ENCODE measurements around the gene PSTPIP2. TPM values are rescaled to one million over a fixed set of nuclear protein-coding genes. Genes with fewer than 3 reads are reported as not detected.
A peak's percentile ranks its signal among the peaks of the same experiment; 100 is the strongest.

Gene PSTPIP2
- total and polyA plus RNA-seq, 2 of the 4 experiments (the other 2 are of a cell fraction) = 10.4 to 12.4 TPM

GRCh38 chr18:46042571-46043123 is 29.4 kb downstream of the PSTPIP2 start:
- ChIA-PET POLR2A (ENCODE audit: unreplicated experiment) (no interaction called here), CTCF (no interaction called here)
- H3K27me3 ChIP-seq (ENCODE audit: control insufficient read depth, insufficient read depth, low read length) = no peaks in the 10 kb centered on the region
- in situ Hi-C loops (cut with MboI; ENCODE audit: low sequenced_read_pairs) = no loop called here
- H4K91ac ChIP-seq (ENCODE audit: insufficient read depth, low read depth, low read length) = no peak overlapping the region
- TF ChIP-seq MAFK (IDR thresholded peaks at IDR 0.05; ENCODE audit: low read depth, low read length) (no peak), MXI1 (IDR thresholded peaks at IDR 0.05; ENCODE audit: borderline replicate concordance, low read depth, low read length) (no peak), FOS (IDR thresholded peaks at IDR 0.05; ENCODE audit: low read depth, low read length) (no peak), NFE2L2 (IDR thresholded peaks at IDR 0.05; ENCODE audit: low read depth, low read length) (no peak), USF2 (IDR thresholded peaks at IDR 0.05; ENCODE audit: low read depth, low read length) (no peak), RAD21 (IDR thresholded peaks at IDR 0.05; ENCODE audit: low read length) (no peak), CHD1 (IDR thresholded peaks at IDR 0.05; ENCODE audit: low read depth, low read length) (no peak), CTCF (conservative IDR thresholded peaks at IDR 0.05; ENCODE audit: low read depth, low read length) (no peak), POLR2A (IDR thresholded peaks at IDR 0.05; ENCODE audit: low read depth, low read length) (no peak), ELK1 (IDR thresholded peaks at IDR 0.05; ENCODE audit: borderline replicate concordance, low read depth, low read length) (no peak), CEBPB (IDR thresholded peaks at IDR 0.05; ENCODE audit: low read depth, low read length) (no peak), SMC3 (IDR thresholded peaks at IDR 0.05; ENCODE audit: low read depth, low read length) (no peak), RCOR1 (IDR thresholded peaks at IDR 0.05; ENCODE audit: insufficient replicate concordance, low read length) (no peak), RFX5 (IDR thresholded peaks at IDR 0.05; ENCODE audit: low read depth, low read length) (no peak), MAZ (IDR thresholded peaks at IDR 0.05; ENCODE audit: borderline replicate concordance, low read depth, low read length) (no peak), BHLHE40 (IDR thresholded peaks at IDR 0.05; ENCODE audit: low read depth, low read length) (no peak)
- H3K9me3 ChIP-seq (ENCODE audit: control insufficient read depth, insufficient read depth, low read length) = no peaks in the 10 kb centered on the region
- H4K5ac ChIP-seq (ENCODE audit: low read depth, low read length) = no peak overlapping the region
- no peak overlapping the region for H3K4ac ChIP-seq (ENCODE audit: low read depth, low read length)
- H3K36me3 ChIP-seq (ENCODE audit: control insufficient read depth, insufficient read depth, low read length) = peaks cover 7% of the 10 kb centered on the region
- no peak overlapping the region for H2AK5ac ChIP-seq (ENCODE audit: low read depth, low read length)
- 0 out of 2 replicates have a peak overlapping the region, but pooled peaks have one; percentile 23 for H3K23ac ChIP-seq (ENCODE audit: low read depth, low read length)
- no peak overlapping the region for H2AK9ac ChIP-seq (replicated peaks; ENCODE audit: low read depth, low read length, poor library complexity)
- H2BK15ac ChIP-seq (ENCODE audit: low read depth, low read length) = no peak overlapping the region
- H3K4me1 ChIP-seq (ENCODE audit: control insufficient read depth, insufficient read depth, low read length) = peaks cover 3% of the 10 kb centered on the region
- peaks cover 8% of the 10 kb centered on the region; the same call in 1 of the 2 replicates for H4K20me1 ChIP-seq (ENCODE audit: insufficient read depth, low read length)
- H4K8ac ChIP-seq (ENCODE audit: low read depth in 2 of 2, low read length in 2 of 2) = no peak overlapping the region
- H3K9me1 ChIP-seq (ENCODE audit: insufficient read depth, low read length) = peaks cover 6% of the 10 kb centered on the region; the same call in 1 of the 2 replicates
- H2BK20ac ChIP-seq (ENCODE audit: low read depth, low read length) = no peak overlapping the region
- no peak overlapping the region for H3K27ac ChIP-seq (ENCODE audit: insufficient read depth, low read length)
- WGBS, 2 experiments (ENCODE audit: extremely low coverage in 2 of 2, insufficient read length in 1 of 2) = no CpG with 5 or more reads among the region's 3 CpGs
- no peak overlapping the region for H3K9ac ChIP-seq (ENCODE audit: low read depth, low read length)
- no peak overlapping the region for H2AFZ ChIP-seq (replicated peaks; ENCODE audit: low read length, poor library complexity)
- dilution Hi-C loops (cut with HindIII; ENCODE audit: low sequenced_read_pairs, unreplicated experiment) = no loop called here
- no peak overlapping the region for H2BK120ac ChIP-seq (ENCODE audit: low read depth, low read length)
- no peak overlapping the region for H3K56ac ChIP-seq (ENCODE audit: extremely low read depth, insufficient read depth, low read length)
- no TSS peak for BruUV-seq (replicated peaks)
- ATAC-seq (ENCODE audit: low read depth) = no peak; the same call in 1 of the 2 replicates
- peaks cover 10 to 33% of the 10 kb centered on the region in 2 experiments; a peak in 3 of 4 replicates for H3K79me1 ChIP-seq (ENCODE audit: low read depth in 1 of 2, low read length in 2 of 2)
- H2BK5ac ChIP-seq (ENCODE audit: low read depth, low read length, poor library complexity, severe bottlenecking) = no peak overlapping the region
- 0 out of 2 replicates have a peak overlapping the region, but pooled peaks have one; percentile 17 for H3K14ac ChIP-seq (replicated peaks; ENCODE audit: low read depth, low read length)
- H3K4me2 ChIP-seq (ENCODE audit: low read depth, low read length) = no peak overlapping the region
- H3K18ac ChIP-seq (ENCODE audit: low read depth, low read length) = no peak overlapping the region
- DNase-seq = peak; percentile 52
- intact Hi-C loops (cut with micrococcal nuclease) = no loop called here
- H3K4me3 ChIP-seq (ENCODE audit: insufficient read depth, low read depth, low read length) = no peak overlapping the region

Data from IMR-90 (cell line).